HFFc6 (cell line): ENCODE data around the gene TBL1XR1. TPM values are rescaled to one million over a fixed set of nuclear protein-coding genes. Genes with fewer than 3 reads are reported as not detected.

Experiments
- DNase-seq: peaks from one replicate; pipeline ENCODE4 v3.0.0-alpha.2; 2018
- H3K27ac Mint-ChIP-seq: 2 replicates; pipeline ENCODE4 v1.8.0; 2020; ENCODE audit warnings: mild to moderate bottlenecking, mixed read lengths
- H3K27me3 Mint-ChIP-seq: 2 replicates; pipeline ENCODE4 v1.8.0; 2021; ENCODE audit warnings: mild to moderate bottlenecking, moderate library complexity, mixed read lengths; ENCODE audit not compliant: insufficient read depth
- H3K36me3 Mint-ChIP-seq: 2 replicates; pipeline ENCODE4 v1.8.0; 2021; ENCODE audit warnings: low read depth, mixed read lengths
- H3K4me1 Mint-ChIP-seq: 2 replicates; pipeline ENCODE4 v1.8.0; 2020; ENCODE audit warnings: low read depth, mixed read lengths
- H3K4me3 Mint-ChIP-seq: 2 replicates; pipeline ENCODE4 v1.8.0; 2020; ENCODE audit warnings: mild to moderate bottlenecking, moderate library complexity, mixed read lengths
- H3K9me3 Mint-ChIP-seq: 2 replicates; pipeline ENCODE4 v1.8.0; 2020; ENCODE audit warnings: mild to moderate bottlenecking, mixed read lengths
- total RNA-seq, 6 experiments: library from RNA; stranded (reverse); fragmentation: NEBNext Ultra II Directional; extraction: Animal tissue kit (Norgen Biotek cat#: 25700); gene quantifications; 2 replicates in 1 of 6; 3 replicates in 5 of 6; pipeline ENCODE4 v1.2.3, GENCODE V29; 2021
- TF ChIP-seq, protein P1 (sequence below): fragments of 200-600 bp; sonication (generic); IDR thresholded peaks from 2 replicates; pipeline ENCODE4 v1.5.0; 2021; ENCODE audit warnings: antibody characterized with exemption, mild to moderate bottlenecking

TBL1XR1 gene
- total RNA-seq, 6 experiments from 2014 or later, result 89.5 to 131 (median 114) TPM

DNA sequence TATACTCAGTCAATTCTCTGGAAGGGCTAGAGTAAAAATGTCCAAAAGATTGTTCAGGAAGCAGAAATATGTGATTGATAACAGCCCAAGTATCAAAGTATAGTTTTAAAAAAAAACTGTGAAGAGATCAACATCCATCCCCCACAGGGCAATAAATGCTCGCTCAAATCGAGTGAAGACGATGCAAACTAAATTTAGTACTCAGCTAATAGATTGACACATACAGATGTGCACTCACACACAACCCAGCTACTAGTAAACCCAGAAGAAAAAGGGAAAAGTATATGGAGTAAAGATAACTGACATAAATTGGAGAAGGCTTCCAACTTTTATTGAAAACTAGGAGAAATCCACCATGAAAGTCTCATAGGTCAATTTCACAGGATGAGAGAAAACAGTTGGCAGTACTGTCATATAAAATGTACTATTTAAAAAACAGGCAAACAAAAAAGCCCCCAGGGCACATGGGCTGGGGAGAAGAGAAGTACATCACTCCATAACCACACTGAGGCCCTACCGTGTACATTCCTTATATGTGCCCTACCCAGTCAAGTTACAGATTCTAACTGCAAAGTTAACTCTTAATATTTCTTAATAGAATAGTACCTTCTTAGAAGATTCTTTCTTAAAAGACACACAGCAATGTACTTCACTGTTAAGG lies 125.7 kb downstream of the TBL1XR1 start:
- Mint-ChIP-seq H3K27ac (no peak overlapping the region), H3K36me3 (peaks cover 29% of the 10 kb centered on the region), H3K4me3 (no peak overlapping the region), H3K27me3 (no peaks in the 10 kb centered on the region; the same call in 1 of the 2 replicates), H3K4me1 (peaks cover 28% of the 10 kb centered on the region), H3K9me3 (no peaks in the 10 kb centered on the region)
- TF ChIP-seq, protein P1, sequence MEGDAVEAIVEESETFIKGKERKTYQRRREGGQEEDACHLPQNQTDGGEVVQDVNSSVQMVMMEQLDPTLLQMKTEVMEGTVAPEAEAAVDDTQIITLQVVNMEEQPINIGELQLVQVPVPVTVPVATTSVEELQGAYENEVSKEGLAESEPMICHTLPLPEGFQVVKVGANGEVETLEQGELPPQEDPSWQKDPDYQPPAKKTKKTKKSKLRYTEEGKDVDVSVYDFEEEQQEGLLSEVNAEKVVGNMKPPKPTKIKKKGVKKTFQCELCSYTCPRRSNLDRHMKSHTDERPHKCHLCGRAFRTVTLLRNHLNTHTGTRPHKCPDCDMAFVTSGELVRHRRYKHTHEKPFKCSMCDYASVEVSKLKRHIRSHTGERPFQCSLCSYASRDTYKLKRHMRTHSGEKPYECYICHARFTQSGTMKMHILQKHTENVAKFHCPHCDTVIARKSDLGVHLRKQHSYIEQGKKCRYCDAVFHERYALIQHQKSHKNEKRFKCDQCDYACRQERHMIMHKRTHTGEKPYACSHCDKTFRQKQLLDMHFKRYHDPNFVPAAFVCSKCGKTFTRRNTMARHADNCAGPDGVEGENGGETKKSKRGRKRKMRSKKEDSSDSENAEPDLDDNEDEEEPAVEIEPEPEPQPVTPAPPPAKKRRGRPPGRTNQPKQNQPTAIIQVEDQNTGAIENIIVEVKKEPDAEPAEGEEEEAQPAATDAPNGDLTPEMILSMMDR, result no peak
- DNase-seq, result no peak

DNA sequence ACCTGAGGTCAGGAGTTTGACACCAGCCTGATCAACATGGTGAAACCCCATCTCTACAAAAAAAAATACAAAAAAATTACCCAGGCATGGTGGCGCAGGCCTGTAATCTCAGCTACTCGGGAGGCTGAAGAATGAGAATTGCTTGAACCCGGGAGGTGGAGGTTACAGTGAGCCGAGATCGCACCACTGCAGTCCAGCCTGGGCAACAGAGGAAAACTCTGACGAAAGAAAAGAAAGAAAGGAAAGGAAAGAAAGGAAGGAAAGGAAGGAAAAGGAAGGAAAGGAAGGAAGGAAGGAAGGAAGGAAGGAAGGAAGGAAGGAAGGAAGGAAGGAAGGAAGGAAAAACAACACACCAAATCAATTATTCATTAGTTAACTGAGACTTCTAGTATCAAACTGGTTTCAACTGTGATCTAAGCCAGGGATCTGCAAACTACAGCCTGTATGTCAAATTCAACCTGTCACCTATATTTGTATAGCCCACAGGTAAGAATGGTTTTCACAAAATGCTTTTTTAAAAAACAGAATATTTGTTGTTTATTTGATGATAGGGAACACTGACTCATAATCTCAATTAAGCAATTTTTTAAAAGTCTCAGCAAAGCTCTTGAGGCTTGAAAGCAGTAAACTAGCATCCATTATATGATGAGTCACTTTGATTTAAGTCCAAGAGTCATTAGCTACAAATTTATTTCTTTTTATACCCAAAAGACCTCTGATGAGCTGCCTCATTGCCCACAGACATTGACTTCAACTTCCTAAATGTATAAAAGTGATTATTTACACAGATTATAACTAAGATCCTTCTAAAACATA lies 127.6 kb downstream of the TBL1XR1 start:
- H3K27ac Mint-ChIP-seq, result no peak overlapping the region; the same call in 1 of the 2 replicates
- H3K9me3 Mint-ChIP-seq, result no peaks in the 10 kb centered on the region
- H3K4me1 Mint-ChIP-seq, result peaks cover 34% of the 10 kb centered on the region
- H3K36me3 Mint-ChIP-seq, result peaks cover 10% of the 10 kb centered on the region
- TF ChIP-seq, protein P1, result no peak
- no peak overlapping the region; the same call in 1 of the 2 replicates for H3K4me3 Mint-ChIP-seq
- DNase-seq, result peak; percentile 39
- no peaks in the 10 kb centered on the region; the same call in 1 of the 2 replicates for H3K27me3 Mint-ChIP-seq

DNA sequence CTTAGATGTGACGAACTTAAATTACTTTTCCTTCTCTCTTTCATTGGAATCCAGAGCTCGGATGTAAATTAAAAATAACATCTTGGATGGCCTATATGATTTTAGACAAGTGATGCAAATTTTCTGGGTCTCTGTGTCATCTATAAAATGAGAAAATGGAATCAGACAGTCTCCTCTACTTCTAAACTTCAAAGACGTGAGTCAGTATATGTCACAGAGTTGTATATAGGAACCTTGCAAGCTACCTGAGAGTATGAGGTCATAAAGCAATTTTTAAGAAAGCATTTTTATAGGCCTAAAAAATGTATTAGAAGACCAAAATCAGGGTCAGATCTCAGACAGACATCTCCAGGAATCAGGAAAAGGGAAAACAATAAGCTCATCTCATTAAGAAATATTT lies 128.3 kb downstream of the TBL1XR1 start:
- Mint-ChIP-seq H3K27me3 (no peaks in the 10 kb centered on the region; the same call in 1 of the 2 replicates), H3K36me3 (peaks cover 8% of the 10 kb centered on the region; the same call in 1 of the 2 replicates), H3K4me3 (no peak overlapping the region), H3K9me3 (no peaks in the 10 kb centered on the region), H3K27ac (no peak overlapping the region), H3K4me1 (peaks cover 37% of the 10 kb centered on the region)
- TF ChIP-seq, protein P1, result no peak
- DNase-seq, result no peak

DNA sequence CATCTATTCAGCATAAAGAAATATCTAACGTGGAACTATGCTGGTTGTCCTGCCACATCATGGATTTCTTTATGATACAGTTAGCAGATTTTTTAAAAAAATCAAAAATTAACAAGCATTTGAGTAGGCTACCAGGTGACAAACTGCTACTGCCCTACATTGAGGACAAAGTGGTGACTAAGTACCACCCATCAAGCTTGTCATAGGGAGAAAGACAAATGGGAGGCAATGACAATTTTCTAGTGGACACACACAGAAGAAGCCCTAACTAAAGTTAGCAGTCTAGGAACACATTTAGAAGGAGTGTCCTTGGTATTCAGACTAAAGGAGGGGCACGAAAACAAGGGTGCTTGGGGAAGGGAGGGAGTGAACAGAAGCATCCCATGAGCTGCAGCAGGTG lies 131.2 kb downstream of the TBL1XR1 start:
- TF ChIP-seq, protein P1, result no peak
- Mint-ChIP-seq H3K9me3 (no peaks in the 10 kb centered on the region), H3K27ac (no peak overlapping the region), H3K36me3 (peaks cover 5% of the 10 kb centered on the region; the same call in 1 of the 2 replicates), H3K27me3 (no peaks in the 10 kb centered on the region), H3K4me1 (peaks cover 51% of the 10 kb centered on the region), H3K4me3 (no peak overlapping the region)
- DNase-seq, result no peak

DNA sequence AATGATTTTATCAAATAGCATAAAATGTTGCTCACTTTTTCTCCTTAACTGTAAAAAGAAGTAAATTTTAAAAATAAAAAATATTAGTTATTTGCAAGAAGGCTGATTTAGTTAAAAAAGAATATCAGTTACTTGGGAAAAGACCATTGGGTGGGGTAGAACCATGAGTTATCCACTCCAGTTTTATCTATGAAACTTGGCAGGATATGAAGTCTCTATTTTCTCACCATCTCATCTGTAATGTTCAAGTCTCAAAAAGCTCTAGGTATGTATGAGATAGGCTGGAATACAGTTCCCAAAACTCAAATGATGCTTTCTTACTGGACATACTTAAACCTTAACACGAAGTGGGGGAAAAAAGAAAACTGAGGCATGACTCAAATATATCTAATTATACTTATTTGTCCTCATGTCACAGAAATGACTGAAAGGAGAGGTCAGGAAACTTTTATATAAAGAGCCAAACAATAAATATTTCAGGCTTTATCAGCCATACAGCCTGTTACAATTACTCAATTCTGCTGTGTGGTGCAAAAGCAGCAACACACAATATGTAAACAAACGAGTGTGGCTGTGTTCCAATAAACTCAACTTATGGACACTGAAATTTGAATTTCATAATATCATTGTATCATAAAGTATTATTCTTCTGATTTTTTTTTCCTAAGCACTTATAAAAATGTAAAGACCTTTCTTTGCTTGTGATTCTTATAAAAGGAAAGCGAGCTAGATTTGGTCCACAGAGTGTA lies 131.8 kb downstream of the TBL1XR1 start:
- Mint-ChIP-seq H3K36me3 (peaks cover 5% of the 10 kb centered on the region; the same call in 1 of the 2 replicates), H3K4me3 (no peak overlapping the region), H3K27ac (no peak overlapping the region), H3K4me1 (peaks cover 49% of the 10 kb centered on the region), H3K9me3 (no peaks in the 10 kb centered on the region), H3K27me3 (no peaks in the 10 kb centered on the region)
- DNase-seq, result no peak
- TF ChIP-seq, protein P1, result no peak
